HG02973 (cell line): ENCODE measurements around the gene OLA1.

ENCODE experiments used
- ATAC-seq: cut with Tn5 transposase; IDR thresholded peaks from one replicate; pipeline ENCODE4 v1.9.1; 2021; ENCODE audit warnings: moderate library complexity; ENCODE audit not compliant: unreplicated experiment

Gene OLA1

GRCh38 chr2:174224665-174225288, 23.6 kb downstream of the OLA1 start:
- ATAC-seq = no peak

- ATAC-seq = no peak
Measured at GRCh38 chr2:174224125-174224524, 24.2 kb downstream of the OLA1 start.

GRCh38 chr2:174223388-174223787, 24.9 kb downstream of the OLA1 start:
- ATAC-seq = no peak

GRCh38 chr2:174222154-174222553, 26.2 kb downstream of the OLA1 start:
- ATAC-seq = no peak

GRCh38 chr2:174219321-174219720, 29.0 kb downstream of the OLA1 start:
- ATAC-seq = no peak

- ATAC-seq = no peak
Measured at GRCh38 chr2:174218773-174219172, 29.6 kb downstream of the OLA1 start.

- no peak for ATAC-seq
Measured at GRCh38 chr2:174217869-174218268, 30.5 kb downstream of the OLA1 start.

- ATAC-seq = no peak
Measured at GRCh38 chr2:174211954-174212353, 36.4 kb downstream of the OLA1 start.

GRCh38 chr2:174210862-174211261, 37.5 kb downstream of the OLA1 start:
- ATAC-seq = no peak

GRCh38 chr2:174209325-174209724, 39.0 kb downstream of the OLA1 start:
- no peak for ATAC-seq

GRCh38 chr2:174208026-174208425, 40.3 kb downstream of the OLA1 start:
- no peak for ATAC-seq

- no peak for ATAC-seq
Measured at GRCh38 chr2:174205562-174205961, 42.8 kb downstream of the OLA1 start.

- no peak for ATAC-seq
Measured at GRCh38 chr2:174202188-174202587, 46.1 kb downstream of the OLA1 start.

- no peak for ATAC-seq
Measured at GRCh38 chr2:174198846-174199564, 49.3 kb downstream of the OLA1 start.

GRCh38 chr2:174195253-174195652, 53.1 kb downstream of the OLA1 start:
- no peak for ATAC-seq

- no peak for ATAC-seq
Measured at GRCh38 chr2:174193737-174194136, 54.6 kb downstream of the OLA1 start.

GRCh38 chr2:174192664-174193063, 55.7 kb downstream of the OLA1 start:
- no peak for ATAC-seq

- no peak for ATAC-seq
Measured at GRCh38 chr2:174191342-174192074, 56.8 kb downstream of the OLA1 start.

- ATAC-seq = no peak
Measured at GRCh38 chr2:174184915-174185314, 63.4 kb downstream of the OLA1 start.

GRCh38 chr2:174184504-174184903, 63.8 kb downstream of the OLA1 start:
- ATAC-seq = no peak

- no peak for ATAC-seq
Measured at GRCh38 chr2:174183076-174183475, 65.3 kb downstream of the OLA1 start.

- ATAC-seq = no peak
Measured at GRCh38 chr2:174181368-174181767, 67.0 kb downstream of the OLA1 start.
